HS-5 (cell line): Measurements from ENCODE around the gene PTH1R.

Experiments
- DNase-seq: peaks from one replicate; pipeline ENCODE4 v3.0.0-alpha.2; 2012; ENCODE audit warnings: low read depth

PTH1R gene

GRCh38 chr3:46913644-46914043 lies 36.1 kb downstream of the PTH1R start:
- no peak for DNase-seq

- DNase-seq: no peak
Observed at GRCh38 chr3:46914849-46915248, 37.3 kb downstream of the PTH1R start.

- no peak for DNase-seq
Observed at GRCh38 chr3:46915297-46915822, 37.8 kb downstream of the PTH1R start.

- no peak for DNase-seq
Observed at GRCh38 chr3:46916278-46916677, 38.8 kb downstream of the PTH1R start.

GRCh38 chr3:46916799-46917198 lies 39.3 kb downstream of the PTH1R start:
- no peak for DNase-seq

GRCh38 chr3:46917257-46917656 lies 39.7 kb downstream of the PTH1R start:
- no peak for DNase-seq

- DNase-seq: no peak
Observed at GRCh38 chr3:46918202-46918601, 40.7 kb downstream of the PTH1R start.

- no peak for DNase-seq
Observed at GRCh38 chr3:46918634-46919033, 41.1 kb downstream of the PTH1R start.

- no peak for DNase-seq
Observed at GRCh38 chr3:46921041-46921440, 43.5 kb downstream of the PTH1R start.

- no peak for DNase-seq
Observed at GRCh38 chr3:46921871-46922271, 44.4 kb downstream of the PTH1R start.

GRCh38 chr3:46922426-46922825 lies 44.9 kb downstream of the PTH1R start:
- DNase-seq: no peak

- no peak for DNase-seq
Observed at GRCh38 chr3:46922871-46923558, 45.5 kb downstream of the PTH1R start.

GRCh38 chr3:46923559-46924350 lies 46.2 kb downstream of the PTH1R start:
- no peak for DNase-seq

GRCh38 chr3:46924921-46925584 lies 47.5 kb downstream of the PTH1R start:
- DNase-seq: no peak

GRCh38 chr3:46925585-46925934 lies 48.0 kb downstream of the PTH1R start:
- no peak for DNase-seq

GRCh38 chr3:46926039-46926438 lies 48.5 kb downstream of the PTH1R start:
- no peak for DNase-seq

- DNase-seq: no peak
Observed at GRCh38 chr3:46926447-46926846, 48.9 kb downstream of the PTH1R start.

GRCh38 chr3:46926871-46927717 lies 49.6 kb downstream of the PTH1R start:
- no peak for DNase-seq

GRCh38 chr3:46927718-46928073 lies 50.2 kb downstream of the PTH1R start:
- DNase-seq: no peak

- DNase-seq: no peak
Observed at GRCh38 chr3:46928282-46928681, 50.8 kb downstream of the PTH1R start.

- DNase-seq: no peak
Observed at GRCh38 chr3:46929324-46929723, 51.8 kb downstream of the PTH1R start.
